H1 (cell line): Measurements from ENCODE around the gene FOXP2. TPM values are rescaled to one million over a fixed set of nuclear protein-coding genes. Genes with fewer than 3 reads are reported as not detected.

Source experiments
- CTCF ChIA-PET: fragments of 300-600 bp; sonication (Branson Sonifier 250); formaldehyde crosslinking; loops from one replicate; lab custom pipeline; 2021; ENCODE audit not compliant: partially characterized antibody; lab: Charles Lee
- POLR2A ChIA-PET: fragments of 300-600 bp; sonication (Branson Sonifier 250); formaldehyde crosslinking; loops from one replicate; lab custom pipeline; 2021; ENCODE audit warnings: inconsistent platforms; ENCODE audit not compliant: partially characterized antibody; lab: Charles Lee
- DNase-seq, 2 experiments: peaks; one replicate each; pipeline versions ENCODE4 v3.0.0 to v3.0.0-alpha.2; 2010 to 2022; ENCODE audit warnings: low spot score in 2 of 2, low read depth in 1 of 2, mixed read lengths in 1 of 2
- FAIRE-seq: peaks from 2 replicates; lab custom pipeline; 2011; peaks lifted over from hg19 to GRCh38; lab: Jason Lieb, UNC
- H2AFZ ChIP-seq: 2 replicates; pipeline ENCODE4 v1.8.1; 2012; ENCODE audit warnings: low read length, inconsistent platforms
- H2AK5ac ChIP-seq: 2 replicates; pipeline ENCODE4 v1.6.1; 2013; ENCODE audit warnings: low read depth, low read length
- H2BK120ac ChIP-seq: replicated peaks from 2 replicates; pipeline ENCODE3; 2013; ENCODE audit warnings: low read depth, low read length, inconsistent platforms
- H2BK12ac ChIP-seq: 2 replicates; pipeline ENCODE4 v1.6.1; 2013; ENCODE audit warnings: low read depth, low read length
- H2BK15ac ChIP-seq: 2 replicates; pipeline ENCODE4 v1.6.1; 2013; ENCODE audit warnings: low read length
- H2BK20ac ChIP-seq: 2 replicates; pipeline ENCODE4 v1.6.1; 2013; ENCODE audit warnings: low read length
- H2BK5ac ChIP-seq: 2 replicates; pipeline ENCODE4 v1.6.1; 2013; ENCODE audit warnings: low read depth, low read length
- H3K14ac ChIP-seq: 2 replicates; pipeline ENCODE4 v1.6.1; 2013; ENCODE audit warnings: inconsistent platforms; ENCODE audit not compliant: insufficient read length
- H3K18ac ChIP-seq: 2 replicates; pipeline ENCODE4 v1.6.1; 2013; ENCODE audit warnings: low read length; ENCODE audit errors: extremely low read depth
- H3K23ac ChIP-seq: 2 replicates; pipeline ENCODE4 v1.6.1; 2013; ENCODE audit warnings: inconsistent platforms; ENCODE audit not compliant: insufficient read length
- H3K23me2 ChIP-seq: 2 replicates; pipeline ENCODE4 v1.6.1; 2013; ENCODE audit warnings: low read depth, low read length
- H3K27ac ChIP-seq: 2 replicates; pipeline ENCODE4 v1.6.1; 2011; ENCODE audit warnings: low read depth, low read length, inconsistent platforms
- H3K27me3 ChIP-seq, 4 experiments: replicated peaks in 1 of 4; 1 replicate in 1 of 4; 2 replicates in 3 of 4; pipeline versions ENCODE4 v1.6.1 to v1.8.1; 2011 to 2013; ENCODE audit warnings: low read length in 3 of 4, mild to moderate bottlenecking in 3 of 4, inconsistent platforms in 2 of 4, mixed read lengths in 2 of 4, moderate library complexity in 1 of 4; ENCODE audit not compliant: control insufficient read depth in 3 of 4, insufficient read depth in 3 of 4; ENCODE audit errors: extremely low read depth in 1 of 4
- H3K36me3 ChIP-seq, 4 experiments: 2 replicates each; pipeline versions ENCODE4 v1.6.1 to v1.8.1; 2011 to 2013; ENCODE audit warnings: mild to moderate bottlenecking in 4 of 4, low read length in 3 of 4, moderate library complexity in 2 of 4, control low read depth in 1 of 4, inconsistent platforms in 1 of 4; ENCODE audit not compliant: insufficient read depth in 4 of 4, control insufficient read depth in 2 of 4
- H3K4ac ChIP-seq: replicated peaks from 2 replicates; pipeline ENCODE3; 2013; ENCODE audit warnings: low read length, low read depth, mixed read lengths, inconsistent platforms; ENCODE audit not compliant: insufficient read length
- H3K4me1 ChIP-seq, 4 experiments: replicated peaks in 1 of 4; 1 replicate in 1 of 4; 2 replicates in 3 of 4; pipeline versions ENCODE4 v1.6.1 to v1.8.1; 2011 to 2013; ENCODE audit warnings: low read length in 3 of 4, inconsistent platforms in 2 of 4, mixed read lengths in 1 of 4; ENCODE audit not compliant: insufficient read depth in 4 of 4, control insufficient read depth in 3 of 4
- H3K4me2 ChIP-seq, 2 experiments: 2 replicates each; pipeline versions ENCODE4 v1.6.1 to v1.8.1; 2011 to 2013; ENCODE audit warnings: low read depth in 2 of 2, low read length in 2 of 2, control low read depth in 1 of 2, inconsistent platforms in 1 of 2, mild to moderate bottlenecking in 1 of 2; ENCODE audit not compliant: insufficient read depth in 1 of 2
- H3K4me3 ChIP-seq, 4 experiments: fragments of 200-600, 300-600 bp in 1 of 4; sonication (generic), shearing (Covaris generic), sonication (Bioruptor Twin) in 1 of 4; 2 replicates each; pipeline versions ENCODE4 v1.5.1 to v1.8.1; 2011 to 2016; ENCODE audit warnings: low read length in 4 of 4, low read depth in 3 of 4, control low read depth in 2 of 4, inconsistent platforms in 2 of 4, mild to moderate bottlenecking in 2 of 4, mixed read lengths in 1 of 4, moderate library complexity in 1 of 4; ENCODE audit not compliant: insufficient read depth in 2 of 4; ENCODE audit errors: extremely low read depth in 1 of 4
- H3K56ac ChIP-seq: replicated peaks from 2 replicates; pipeline ENCODE3; 2013; ENCODE audit warnings: low read depth, mild to moderate bottlenecking, mixed read lengths, low read length, inconsistent platforms; ENCODE audit not compliant: insufficient read length
- H3K79me1 ChIP-seq: 2 replicates; pipeline ENCODE4 v1.6.1; 2013; ENCODE audit warnings: low read depth, low read length, control low read depth
- H3K79me2 ChIP-seq, 2 experiments: 2 replicates each; pipeline versions ENCODE4 v1.6.1 to v1.8.1; 2012 to 2013; ENCODE audit warnings: low read length in 2 of 2, mild to moderate bottlenecking in 2 of 2, inconsistent platforms in 1 of 2; ENCODE audit not compliant: insufficient read depth in 2 of 2, control insufficient read depth in 1 of 2
- H3K9ac ChIP-seq, 4 experiments: replicated peaks in 1 of 4; 1 replicate in 1 of 4; 2 replicates in 3 of 4; pipeline versions ENCODE4 v1.6.1 to v1.8.1; 2011 to 2013; ENCODE audit warnings: low read depth in 3 of 4, low read length in 3 of 4, control low read depth in 2 of 4, mild to moderate bottlenecking in 2 of 4, moderate library complexity in 2 of 4, inconsistent platforms in 1 of 4; ENCODE audit errors: extremely low read depth in 1 of 4
- H3K9me3 ChIP-seq, 2 experiments: 2 replicates each; pipeline versions ENCODE4 v1.6.1 to v1.8.1; 2012 to 2013; ENCODE audit warnings: mild to moderate bottlenecking in 2 of 2, moderate library complexity in 2 of 2, control low read depth in 1 of 2, inconsistent platforms in 1 of 2, low read depth in 1 of 2, low read length in 1 of 2, mixed read lengths in 1 of 2; ENCODE audit not compliant: insufficient read depth in 2 of 2
- H4K20me1 ChIP-seq, 2 experiments: replicated peaks in 1 of 2; 2 replicates each; pipeline versions ENCODE3 to v1.8.1; 2011 to 2013; ENCODE audit warnings: inconsistent platforms in 2 of 2, low read length in 2 of 2, mild to moderate bottlenecking in 1 of 2; ENCODE audit not compliant: insufficient read depth in 2 of 2, control insufficient read depth in 1 of 2
- H4K5ac ChIP-seq: 2 replicates; pipeline ENCODE4 v1.6.1; 2013; ENCODE audit warnings: low read length, low read depth, mixed read lengths, inconsistent platforms; ENCODE audit not compliant: insufficient read length
- H4K8ac ChIP-seq: 2 replicates; pipeline ENCODE4 v1.8.0; 2013; ENCODE audit warnings: mild to moderate bottlenecking, moderate library complexity, low read length, inconsistent platforms; ENCODE audit not compliant: insufficient read depth; ENCODE audit errors: extremely low read depth
- H4K91ac ChIP-seq: replicated peaks from 2 replicates; pipeline ENCODE3; 2013; ENCODE audit warnings: low read length, mixed read lengths, inconsistent platforms; ENCODE audit not compliant: insufficient read length
- CREB1 ChIP-seq: IDR thresholded peaks from 2 replicates; pipeline ENCODE4 v1.6.1; 2012; ENCODE audit warnings: inconsistent platforms
- E2F6 ChIP-seq: IDR thresholded peaks from 2 replicates; pipeline ENCODE4 v1.6.1; 2012; ENCODE audit warnings: inconsistent platforms
- GABPA ChIP-seq: IDR thresholded peaks from 2 replicates; pipeline ENCODE4 v1.6.1; 2011; ENCODE audit warnings: mild to moderate bottlenecking, low read length, moderate library complexity, borderline replicate concordance; ENCODE audit not compliant: insufficient read depth
- HDAC2 ChIP-seq, 2 experiments: fragments of 300-600 bp in 1 of 2; sonication (generic) in 1 of 2; IDR thresholded peaks; 2 replicates each; pipeline ENCODE4 v1.6.1; 2011 to 2012; ENCODE audit warnings: low read depth in 2 of 2, low read length in 2 of 2, mild to moderate bottlenecking in 2 of 2, moderate library complexity in 2 of 2, borderline replicate concordance in 1 of 2, inconsistent platforms in 1 of 2
- MAFK ChIP-seq: IDR thresholded peaks from 2 replicates; pipeline ENCODE4 v1.6.1; 2012; ENCODE audit warnings: low read depth, mild to moderate bottlenecking, improper control_type of control experiment, low read length
- MAX ChIP-seq: IDR thresholded peaks from 2 replicates; pipeline ENCODE4 v1.6.1; 2012; ENCODE audit warnings: inconsistent platforms
- PHF8 ChIP-seq: fragments of 200-600 bp; sonication (generic); conservative IDR thresholded peaks from 2 replicates; pipeline ENCODE4 v1.7.1; 2012; ENCODE audit warnings: low read depth, mild to moderate bottlenecking, inconsistent platforms, low read length, moderate library complexity
- RBBP5 ChIP-seq: IDR thresholded peaks from 2 replicates; pipeline ENCODE4 v1.7.1; 2012; ENCODE audit warnings: low read depth, mild to moderate bottlenecking, inconsistent platforms, low read length, moderate library complexity, borderline replicate concordance
- RFX5 ChIP-seq: IDR thresholded peaks from 2 replicates; pipeline ENCODE4 v1.6.1; 2011; ENCODE audit warnings: low read depth, low read length, improper control_type of control experiment, borderline replicate concordance
- RXRA ChIP-seq: IDR thresholded peaks from 2 replicates; pipeline ENCODE4 v1.6.1; 2011; ENCODE audit warnings: low read depth, mild to moderate bottlenecking, low read length, moderate library complexity; ENCODE audit not compliant: insufficient read depth
- SP2 ChIP-seq: IDR thresholded peaks from 2 replicates; pipeline ENCODE4 v1.6.1; 2012; ENCODE audit warnings: mild to moderate bottlenecking, low read length, inconsistent platforms
- SRF ChIP-seq: IDR thresholded peaks from 2 replicates; pipeline ENCODE4 v1.6.1; 2011; ENCODE audit warnings: mild to moderate bottlenecking, low read depth, low read length, moderate library complexity
- TBP ChIP-seq: IDR thresholded peaks from 2 replicates; pipeline ENCODE4 v1.6.1; 2011; ENCODE audit warnings: low read depth, low read length, improper control_type of control experiment
- ZNF274 ChIP-seq: IDR thresholded peaks from 2 replicates; pipeline ENCODE4 v1.7.0; 2012; ENCODE audit warnings: low read length, borderline replicate concordance; ENCODE audit errors: extremely low read depth
- WGBS, 2 experiments: shearing (Covaris generic) in 1 of 2; methylation state at CpG; one replicate each; pipeline versions ENCODE4 v1.1.6 to v1.1.7; 2013 to 2015; ENCODE audit warnings: low lambda C conversion rate in 2 of 2, mixed read lengths in 2 of 2, inconsistent platforms in 1 of 2, low coverage in 1 of 2, missing lambda C conversion rate in 1 of 2; ENCODE audit not compliant: insufficient replicate concordance in 2 of 2, insufficient coverage in 1 of 2, insufficient read length in 1 of 2; ENCODE audit errors: extremely low coverage in 1 of 2, missing lambda C conversion rate in 1 of 2; 5-methylcytosine and 5-hydroxymethylcytosine counted together
- polyA plus RNA-seq, 7 experiments: library from polyadenylated mRNA; depleted of rRNA in 3 of 7; stranded (reverse) in 5 of 7; unstranded in 2 of 7; fragments of >200 nt in 5 of 7; fragments of 200-250 nt in 2 of 7; gene quantifications; 1 replicate in 5 of 7; 2 replicates in 1 of 7; 4 replicates in 1 of 7; pipeline versions ENCODE4 v1.2.1 to v1.2.3, GENCODE V29; 2011 to 2013; ENCODE audit warnings: missing spikeins in 2 of 7, mixed read lengths in 2 of 7
- total RNA-seq: library from RNA; stranded (reverse); fragmentation: NEBNext Ultra II Directional; extraction: Animal tissue kit (Norgen Biotek cat#: 25700); gene quantifications from 2 replicates; pipeline ENCODE4 v1.2.1, GENCODE V29; 2021

The FOXP2 gene
- total and polyA plus RNA-seq, 2 of the 8 experiments (the other 6 are each of a cell fraction or from before 2014, with no cell fraction given), result 0.09 to 0.43 TPM

- Histone ChIP-seq H3K4me2 (no peak overlapping the region), H4K20me1 (no peaks in the 10 kb centered on the region), H2AK5ac (no peak overlapping the region), H4K8ac (no peak overlapping the region), H3K9ac (no peak overlapping the region), H2BK15ac (no peak overlapping the region), H2BK5ac (no peak overlapping the region), H4K5ac (no peak overlapping the region), H3K27ac (no peak overlapping the region), H3K9me3 (no peaks in the 10 kb centered on the region), H3K27me3 (no peaks in the 10 kb centered on the region), H3K4me1 (no peaks in the 10 kb centered on the region), H3K4ac (no peak overlapping the region), H3K18ac (no peak overlapping the region), H3K23me2 (no peaks in the 10 kb centered on the region), H2AFZ (no peak overlapping the region), H3K79me1 (no peaks in the 10 kb centered on the region), H2BK120ac (no peak overlapping the region), H3K36me3 (no peaks in the 10 kb centered on the region), H4K91ac (no peak overlapping the region), H3K23ac (no peak overlapping the region), H3K4me3 (no peak overlapping the region), H3K79me2 (no peaks in the 10 kb centered on the region), H3K56ac (no peak overlapping the region), H3K14ac (no peak overlapping the region), H2BK20ac (no peak overlapping the region), H2BK12ac (no peak overlapping the region)
- 90% methylated on average over 1 of the region's 1 CpG; no CpG with 5 or more reads in 1 of the 2 experiments for WGBS, 2 experiments
- POLR2A ChIA-PET, result no interaction called here
- FAIRE-seq (no peak), DNase-seq (no peak)
- CTCF ChIA-PET, result interaction anchor here (2.3 kb wide), 1 partner anchor 114 kb away, joined by 10 read pairs; no protein-coding TSS in a partner anchor
- TF ChIP-seq MAX (no peak), RBBP5 (no peak), GABPA (no peak), SP2 (no peak), PHF8 (no peak), HDAC2 (IDR thresholded peaks at IDR 0.05; ENCODE audit: borderline replicate concordance in 1 of 2, low read depth in 2 of 2, low read length in 2 of 2) (no peak), MAFK (no peak), TBP (no peak), RFX5 (no peak), CREB1 (no peak), E2F6 (no peak), ZNF274 (no peak), SRF (no peak), RXRA (no peak)
These were observed 125.7 kb downstream of the FOXP2 start for GRCh38 chr7:114540291-114540690.
